GM19452 (cell line): ENCODE data around the gene PRRT4.

ENCODE experiments used
- ATAC-seq: cut with Tn5 transposase; IDR thresholded peaks from one replicate; pipeline ENCODE4 v1.9.1; 2021; ENCODE audit not compliant: unreplicated experiment

Gene PRRT4

DNA sequence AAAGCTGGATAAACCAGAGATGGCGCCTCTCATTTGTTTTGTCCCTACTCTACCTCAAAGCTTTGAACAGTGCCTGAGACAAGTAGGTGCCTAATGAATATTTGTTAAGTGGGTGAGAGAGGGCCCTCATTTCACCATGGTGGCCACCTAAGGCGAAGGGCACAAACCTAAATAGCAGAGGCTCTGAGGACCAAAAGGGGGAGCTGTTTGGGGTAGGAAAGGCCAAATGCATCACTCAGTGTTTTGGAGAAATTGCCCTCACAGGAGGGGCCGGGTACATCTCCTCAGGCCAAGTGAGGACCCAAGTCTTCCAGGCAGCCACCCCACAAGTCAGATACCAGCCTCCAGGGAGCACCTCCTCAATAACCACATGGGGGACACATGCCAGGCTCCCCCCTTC lies 34.3 kb upstream of the PRRT4 start:
- ATAC-seq: no peak

DNA sequence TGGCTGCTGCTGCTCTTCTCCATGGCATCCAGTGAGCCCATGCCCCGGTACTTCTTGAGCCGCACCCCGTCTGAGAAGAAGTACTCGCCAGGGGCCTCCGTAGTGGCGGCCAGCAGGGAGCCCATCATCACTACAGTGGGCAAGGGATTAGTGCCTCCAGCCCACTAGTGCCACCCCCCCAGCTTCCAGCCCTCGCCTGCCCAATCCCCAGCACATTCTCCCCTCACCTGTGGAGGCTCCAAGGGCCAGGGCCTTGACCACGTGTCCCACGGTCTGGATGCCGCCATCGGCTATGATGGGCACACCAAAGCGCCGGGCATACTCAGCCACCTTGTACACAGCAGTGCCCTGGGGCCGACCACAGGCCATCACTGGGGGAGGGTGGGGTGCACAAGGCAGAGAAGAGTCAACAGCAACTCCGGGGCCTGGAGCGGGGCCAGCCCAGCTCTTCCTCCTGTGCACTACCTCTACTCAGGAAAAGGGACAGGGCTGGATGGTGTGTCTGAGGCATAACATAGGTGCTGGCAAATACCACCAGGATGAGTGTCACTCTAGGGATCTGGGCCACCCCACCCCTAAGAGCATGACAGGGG lies 33.5 kb upstream of the PRRT4 start:
- ATAC-seq: no peak

- ATAC-seq: no peak
These were observed 32.2 kb upstream of the PRRT4 start for GRCh38 chr7:128393526-128394330.

- ATAC-seq: no peak
These were observed 31.2 kb upstream of the PRRT4 start for GRCh38 chr7:128392446-128393327.

DNA sequence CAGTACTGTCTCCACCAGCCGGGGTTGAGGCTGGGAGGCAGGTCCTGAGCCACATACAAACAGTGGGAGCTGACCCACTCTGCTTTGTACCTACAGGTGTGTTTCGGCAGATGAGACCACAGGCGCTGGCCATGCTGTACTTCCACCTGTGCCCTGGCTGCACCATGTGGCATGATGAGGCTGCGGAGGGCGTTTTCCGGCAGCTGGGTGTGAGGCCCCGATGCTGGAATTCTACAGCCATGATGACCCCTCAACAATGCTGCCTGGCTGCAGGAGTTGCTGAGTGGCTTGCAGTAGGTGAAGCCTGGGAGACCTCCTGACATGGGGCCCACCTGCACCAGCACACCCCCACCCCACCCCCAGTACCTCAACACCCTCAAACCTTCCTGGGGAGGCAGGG lies 30.3 kb upstream of the PRRT4 start:
- ATAC-seq: no peak

DNA sequence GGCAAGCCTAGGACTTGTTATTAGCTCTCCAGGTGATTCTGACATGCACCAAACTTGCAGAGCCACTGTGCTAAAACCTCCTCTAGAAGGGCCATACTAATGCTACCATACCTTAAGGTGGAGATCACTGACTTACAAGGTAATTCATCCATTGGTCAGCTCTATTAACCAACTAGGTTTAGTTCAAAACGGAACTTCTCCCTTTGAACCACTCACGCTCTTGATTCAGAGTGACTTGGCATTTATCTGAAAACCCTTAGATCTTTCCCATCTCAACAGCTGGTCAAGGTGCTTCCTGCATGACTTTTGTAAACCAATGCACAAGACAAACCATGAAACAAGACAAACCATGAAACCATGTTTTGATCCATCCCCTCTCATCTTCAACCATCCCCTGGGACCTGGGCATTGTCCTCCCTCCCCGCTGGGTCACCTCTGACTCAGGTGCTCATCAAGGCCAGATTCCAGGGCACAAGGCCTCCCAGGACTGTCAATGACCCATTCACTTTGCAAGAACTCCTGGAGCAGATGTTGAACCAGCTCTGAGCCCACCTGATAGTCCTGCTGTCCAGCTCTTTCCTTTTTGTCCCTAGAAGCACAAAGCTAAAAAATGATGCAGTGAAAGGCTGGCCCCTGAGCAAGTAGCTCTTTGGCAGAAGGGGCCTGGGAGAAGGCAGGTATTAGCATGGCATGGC lies 29.5 kb upstream of the PRRT4 start:
- no peak for ATAC-seq

DNA sequence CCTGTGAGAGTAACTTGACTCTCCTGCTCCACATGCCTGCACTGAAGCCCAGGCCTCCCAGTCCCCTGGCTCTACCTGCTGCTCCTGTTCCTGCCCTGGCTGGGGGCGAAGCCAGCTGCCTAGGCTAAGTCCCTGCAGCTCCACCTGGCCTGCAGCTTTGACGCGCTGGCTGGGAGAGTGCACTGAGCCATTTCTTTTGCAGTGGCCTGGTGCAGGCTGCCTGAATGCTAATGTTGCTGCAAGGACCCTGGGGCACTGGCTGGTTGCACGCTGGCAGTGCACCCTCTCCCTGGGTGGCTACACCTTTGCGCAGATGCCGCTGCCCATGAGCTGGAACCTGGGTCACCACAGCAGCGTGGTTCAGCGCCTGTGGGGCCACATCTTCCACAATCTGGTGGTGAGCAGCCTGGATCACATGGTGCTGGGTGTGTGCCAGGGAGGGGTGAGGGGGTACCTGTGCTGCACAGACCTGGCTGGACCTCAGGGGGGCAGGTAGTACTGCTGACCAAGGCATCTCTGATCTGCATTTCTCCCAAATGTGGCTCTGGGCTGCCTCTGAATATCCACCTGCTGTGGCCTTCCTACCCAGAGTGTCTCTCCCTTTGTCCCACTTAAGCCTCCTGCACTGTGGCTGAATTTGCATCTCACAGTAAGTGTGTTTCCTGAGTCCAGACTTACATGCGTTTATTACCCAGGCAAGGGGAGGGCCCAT lies 28.3 kb upstream of the PRRT4 start:
- ATAC-seq: no peak

DNA sequence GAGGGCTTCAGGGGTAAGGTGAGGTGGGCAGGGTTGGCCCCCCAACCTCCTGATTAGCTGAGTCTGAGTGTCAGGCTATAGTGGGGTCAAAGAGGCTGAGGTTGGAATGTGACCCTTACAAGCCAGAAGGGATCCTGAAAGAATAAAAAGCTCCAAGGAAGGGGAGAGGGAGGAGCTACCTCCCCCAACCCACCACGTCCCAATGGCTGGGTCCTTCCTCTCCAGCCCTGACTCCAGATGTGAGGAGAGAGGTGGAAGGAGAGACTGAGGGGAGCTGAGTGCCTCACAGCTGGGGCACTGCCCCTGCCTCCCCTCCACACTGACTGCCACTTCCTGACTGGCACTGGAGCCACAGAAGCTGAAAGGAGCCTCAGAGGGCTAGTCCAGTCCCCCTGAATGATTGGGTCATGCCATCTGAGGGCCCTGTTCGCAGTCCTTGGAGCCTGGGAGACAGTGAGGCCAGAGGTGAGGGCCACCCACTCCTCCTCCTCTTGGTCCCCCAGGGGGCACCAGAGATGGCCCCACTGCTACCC lies 27.7 kb upstream of the PRRT4 start:
- no peak for ATAC-seq

GRCh38 chr7:128388145-128388485 lies 26.6 kb upstream of the PRRT4 start:
- no peak for ATAC-seq

GRCh38 chr7:128387216-128388144 lies 26.0 kb upstream of the PRRT4 start:
- peak; percentile 89 for ATAC-seq

DNA sequence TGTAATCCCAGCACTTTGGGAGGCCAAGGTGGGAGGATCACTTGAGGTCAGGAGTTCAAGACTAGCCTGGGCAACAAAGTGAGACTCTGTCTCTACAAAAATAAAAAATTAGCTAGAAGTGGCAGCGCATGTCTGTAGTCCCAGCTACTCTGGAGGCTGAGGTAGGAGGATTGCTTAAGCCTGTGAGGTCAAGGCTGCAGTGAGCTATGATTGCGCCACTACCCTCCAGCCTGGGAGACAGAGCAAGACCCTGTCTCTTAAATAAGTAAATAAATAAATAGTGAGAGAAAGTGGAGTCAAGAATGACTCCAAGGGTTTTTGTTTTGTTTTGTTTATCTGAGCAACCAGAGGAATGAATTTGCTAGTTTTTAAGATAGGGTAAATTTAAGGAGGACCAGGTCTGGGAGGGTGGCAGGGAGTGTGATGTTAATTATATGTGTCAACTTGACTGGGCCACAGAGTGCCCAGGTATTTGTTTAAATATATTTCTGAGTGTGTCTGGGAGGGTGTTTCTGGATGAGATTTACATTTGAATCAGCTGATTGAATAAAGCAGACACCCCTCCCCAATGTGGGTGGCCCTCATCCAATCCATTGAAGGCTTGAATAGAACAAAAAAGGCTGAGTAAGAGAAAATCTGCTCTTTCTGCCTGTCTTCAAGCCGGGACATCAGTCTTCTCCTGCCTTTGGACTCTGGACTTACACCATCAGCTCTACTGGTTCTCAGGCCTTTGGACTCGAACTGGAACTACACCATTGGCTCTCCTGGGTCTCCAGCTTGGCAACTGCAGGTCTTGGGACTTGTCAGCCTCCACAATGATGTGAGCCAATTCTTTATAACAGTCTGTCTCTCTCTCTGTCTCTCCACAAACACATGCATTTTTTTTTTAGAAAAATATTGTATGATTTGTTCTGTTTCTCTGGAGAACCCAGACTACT lies 24.8 kb upstream of the PRRT4 start:
- ATAC-seq: no peak

- ATAC-seq: no peak
These were observed 23.2 kb upstream of the PRRT4 start for GRCh38 chr7:128384726-128385125.

DNA sequence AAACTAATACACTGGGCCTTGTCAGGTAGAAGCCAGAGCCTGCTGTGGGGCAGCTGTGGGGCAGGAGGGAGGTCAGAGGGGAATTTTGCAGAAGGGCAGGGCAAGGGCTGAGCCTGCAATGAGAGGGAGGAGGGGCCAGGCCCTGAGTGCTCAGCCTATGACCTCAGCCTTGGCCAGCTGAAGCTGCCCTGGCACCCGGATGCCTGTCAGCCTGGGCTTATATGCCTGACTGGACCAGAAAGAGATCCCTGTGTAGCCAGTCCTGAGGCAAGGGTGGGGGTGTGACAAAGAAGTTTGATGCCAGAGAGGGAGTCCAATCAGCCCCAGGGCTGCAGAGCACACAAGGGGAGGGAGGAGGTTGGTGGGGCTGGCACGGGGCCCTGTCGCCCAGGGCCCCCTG lies 22.3 kb upstream of the PRRT4 start:
- no peak for ATAC-seq

DNA sequence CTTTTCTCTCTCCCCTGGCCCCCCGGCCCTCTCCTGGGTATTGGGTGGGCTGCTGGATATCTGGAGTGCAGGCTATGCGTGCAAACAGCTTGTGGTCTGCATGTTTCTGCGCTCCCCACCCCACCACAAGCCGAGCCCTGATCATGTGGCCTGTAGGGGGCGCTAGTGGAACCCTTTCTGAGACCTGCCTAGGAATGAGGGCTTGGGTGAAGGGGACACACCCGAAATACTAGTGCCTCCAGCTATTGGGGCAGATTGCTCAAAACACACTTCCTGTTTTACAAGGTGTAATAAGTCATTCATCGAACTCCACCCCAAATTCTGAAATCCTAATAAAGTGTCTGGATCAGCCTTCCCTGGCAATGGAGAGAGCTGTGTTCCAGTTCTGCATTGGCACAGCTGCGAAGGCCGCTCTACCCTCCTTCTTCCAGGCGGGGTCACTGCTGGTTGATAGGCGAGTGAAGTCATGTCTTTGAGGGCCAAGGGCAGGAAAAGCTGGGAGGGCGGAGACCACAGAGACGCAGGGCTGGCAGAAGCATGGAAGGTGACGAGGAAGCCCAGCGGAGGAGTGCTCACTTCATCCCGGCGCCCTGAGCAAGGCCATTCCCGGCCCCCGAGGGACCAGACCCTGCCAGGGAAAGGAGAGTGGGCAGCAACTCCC lies 19.8 kb upstream of the PRRT4 start:
- no peak for ATAC-seq

DNA sequence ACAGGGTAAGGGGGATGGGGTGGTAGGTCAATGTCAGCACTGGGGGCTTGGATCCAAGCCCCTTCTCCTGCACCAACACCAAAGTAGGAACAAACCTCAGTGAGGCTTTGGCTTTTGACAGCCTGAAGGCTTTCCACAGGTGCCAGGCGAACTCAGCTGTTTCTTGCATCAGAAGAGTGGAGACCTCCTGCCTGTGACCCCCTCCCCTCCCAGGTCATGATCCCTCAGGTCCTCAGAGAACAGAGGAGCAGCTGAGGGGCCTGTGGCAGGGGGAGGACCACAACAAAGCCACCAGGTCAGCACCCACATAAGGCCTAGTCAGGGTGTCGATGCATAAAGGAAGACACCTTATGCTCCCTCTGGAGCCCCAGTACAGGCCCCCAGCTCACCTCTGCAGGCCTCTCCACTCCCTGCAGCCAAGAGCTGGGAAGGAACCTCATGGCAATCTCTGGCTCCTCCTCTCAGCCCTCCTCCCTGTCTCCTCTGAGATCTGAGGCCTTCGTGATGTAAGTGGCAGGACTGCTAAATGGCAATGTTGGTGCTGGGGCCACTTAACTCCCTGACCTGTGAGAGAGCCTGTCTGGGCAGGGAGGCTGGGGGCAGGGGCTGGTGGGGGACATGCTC lies 19.1 kb upstream of the PRRT4 start:
- no peak for ATAC-seq

DNA sequence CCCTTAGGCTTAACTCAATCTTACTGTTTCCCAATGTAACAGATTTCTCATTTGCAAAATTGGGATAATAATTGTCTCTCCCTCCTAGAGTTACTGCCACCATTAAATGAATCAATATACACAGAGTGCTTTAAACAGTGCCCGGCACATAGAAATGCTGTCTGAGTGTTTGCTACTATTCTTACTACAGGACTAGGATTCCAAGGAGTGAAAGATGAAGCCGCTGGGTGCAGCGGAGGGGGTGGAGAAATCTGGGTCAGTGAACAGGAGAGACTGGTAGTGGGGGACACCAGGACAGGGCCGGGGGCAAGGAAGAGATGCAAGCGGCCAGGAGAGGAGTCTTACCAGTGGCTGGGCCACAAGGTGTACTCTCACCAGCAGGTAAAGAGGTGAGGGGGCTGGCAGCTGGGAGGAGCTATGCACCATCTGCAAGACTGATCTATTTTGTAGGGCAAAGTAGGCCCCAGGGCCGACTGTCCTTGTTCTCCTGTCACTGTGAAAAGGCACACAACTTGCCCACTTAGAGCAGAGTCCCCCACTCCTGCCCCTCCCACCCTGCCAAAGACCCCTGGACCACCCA lies 18.5 kb upstream of the PRRT4 start:
- no peak for ATAC-seq

DNA sequence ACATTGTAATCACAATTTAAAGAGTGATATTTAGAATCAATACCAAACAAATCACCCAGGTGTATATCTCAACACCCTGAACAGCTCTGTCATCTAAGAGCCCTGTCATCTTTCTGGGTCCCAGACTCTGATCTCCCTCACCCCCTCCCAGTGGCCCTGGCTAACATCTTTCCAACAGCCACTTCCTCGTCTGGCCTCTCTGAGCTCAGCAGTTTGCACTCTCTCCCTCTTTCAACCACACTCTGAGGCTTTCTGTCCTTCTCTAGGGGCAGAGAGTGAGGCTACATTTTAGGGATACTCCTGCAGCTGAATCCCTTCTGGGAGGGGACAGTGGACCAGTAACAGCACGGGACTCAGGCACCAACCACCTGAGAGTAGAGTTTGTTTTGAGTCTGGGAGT lies 17.1 kb upstream of the PRRT4 start:
- ATAC-seq: no peak
